Stimulated activated CD4-positive, alpha-beta T cell treated with anti-CD3 and anti-CD28 coated beads, Interleukin-4, amount 100 ng/mL, for 4 hours (primary cell): ENCODE measurements around the gene NDST4.
"Not testable (repeated sequence)": the region's sequence is repeated elsewhere in the genome, so short reads cannot be mapped to it uniquely, and the experiment has no call there.

Experiments
- DNase-seq, 2 experiments: peaks; one replicate each; pipeline ENCODE4 v3.0.0-alpha.2; 2020

NDST4 gene

DNA sequence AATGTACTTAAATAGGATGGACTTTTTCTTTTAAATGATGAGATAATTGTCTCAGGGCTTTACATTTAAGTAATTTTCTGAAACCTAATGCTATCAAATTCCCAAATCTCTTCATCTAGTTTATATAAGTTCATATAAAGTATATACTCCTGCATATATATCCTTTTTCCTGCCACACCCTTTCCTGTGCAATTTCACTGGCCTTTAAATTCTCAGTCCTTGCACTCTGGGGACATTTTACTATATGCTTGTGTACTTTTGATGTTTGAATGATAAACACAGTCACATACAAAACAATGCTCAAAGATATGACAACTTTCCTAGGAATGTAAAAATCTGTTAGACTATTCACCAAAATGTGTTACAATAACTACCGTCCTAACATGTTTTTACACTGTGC, 60.1 kb downstream of the NDST4 start:
- DNase-seq: no peak

DNA sequence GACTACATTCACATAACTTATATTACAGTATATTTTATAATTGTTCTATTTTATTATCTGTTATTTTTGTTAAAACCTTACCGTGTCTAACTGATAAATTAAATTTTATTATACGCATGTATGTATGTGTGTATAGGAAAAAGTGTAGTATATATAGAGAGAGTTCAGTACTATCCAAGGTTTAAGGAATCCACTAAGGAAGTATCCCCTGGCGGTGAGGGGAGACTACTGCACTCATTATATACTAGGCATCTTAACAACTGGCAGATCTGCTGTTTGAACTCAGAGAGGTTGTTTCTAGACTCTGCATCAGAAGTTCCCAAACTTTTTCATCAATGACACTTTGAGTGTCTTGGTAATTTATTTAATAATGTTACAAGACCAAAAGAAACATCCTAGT, 70.9 kb downstream of the NDST4 start:
- no peak for DNase-seq

DNA sequence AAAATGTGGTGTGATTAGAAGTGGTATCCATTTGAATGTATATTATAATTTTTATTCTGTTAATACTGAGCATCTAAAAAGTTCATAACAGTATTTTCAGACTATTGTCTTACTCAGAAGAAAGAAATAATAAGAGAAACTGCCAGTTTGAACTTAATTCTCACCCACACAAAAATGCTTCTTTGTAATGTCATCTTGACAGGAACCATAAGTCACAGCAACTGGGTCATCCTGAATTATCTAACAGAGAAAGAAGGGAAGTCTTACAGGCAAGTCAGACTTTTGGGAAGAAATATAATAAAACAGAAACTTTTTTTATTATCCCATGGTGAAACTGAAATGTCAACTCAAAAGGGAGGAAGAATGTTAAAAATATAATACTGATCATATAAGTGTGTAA, 83.1 kb downstream of the NDST4 start:
- no peak for DNase-seq

DNA sequence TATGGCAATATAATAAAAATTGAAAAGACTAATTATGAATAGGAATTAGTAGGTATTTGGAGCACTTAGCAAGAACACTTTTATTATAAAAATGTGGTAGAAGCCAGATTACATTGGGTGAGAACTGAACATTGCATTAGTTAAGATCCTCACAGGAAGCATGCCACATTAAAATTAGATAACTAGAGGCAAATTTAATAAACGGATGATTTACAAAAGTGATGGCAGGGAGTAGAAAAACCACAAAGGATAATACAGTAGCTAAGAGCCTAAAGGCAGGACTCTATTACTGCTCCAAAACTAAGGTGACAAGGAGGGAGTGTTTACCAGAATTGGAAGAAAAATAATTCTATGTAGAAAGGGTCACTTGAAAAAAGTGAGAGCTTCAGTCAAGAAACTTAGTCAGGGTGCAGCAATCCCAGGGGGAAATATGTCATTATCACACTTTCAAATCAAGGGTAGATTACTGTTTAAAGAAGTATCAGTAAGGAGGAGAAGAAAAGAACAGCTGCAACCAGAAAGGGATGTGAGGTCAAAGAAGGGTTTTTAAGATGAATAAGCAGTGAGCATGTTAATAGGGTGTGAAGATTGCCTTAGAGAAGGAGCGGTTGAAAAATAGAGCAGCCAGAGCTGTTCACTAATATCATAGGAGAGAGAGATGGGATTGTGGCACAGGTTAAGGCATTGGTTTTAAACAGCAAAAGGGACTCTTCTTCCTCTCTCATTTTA, 84.6 kb downstream of the NDST4 start:
- DNase-seq: no peak

DNA sequence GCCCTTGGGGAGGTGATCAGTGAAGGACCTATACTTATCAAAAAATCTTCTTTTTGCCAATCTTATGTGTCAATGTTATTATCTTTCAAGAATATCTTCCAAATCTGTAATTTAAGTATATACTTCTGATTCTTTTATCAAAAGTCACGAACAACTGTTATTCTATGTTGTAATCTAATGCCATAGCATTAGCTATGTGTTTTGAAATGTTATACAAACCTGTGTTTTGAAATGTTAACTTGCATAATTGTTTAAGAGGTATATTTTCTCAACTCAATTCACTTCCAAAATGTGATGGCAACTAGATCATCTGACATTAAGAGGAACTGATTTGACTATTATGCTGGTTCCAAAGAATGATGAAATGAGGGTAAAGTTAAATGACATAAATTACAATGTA, 113.5 kb downstream of the NDST4 start:
- no peak for DNase-seq

DNA sequence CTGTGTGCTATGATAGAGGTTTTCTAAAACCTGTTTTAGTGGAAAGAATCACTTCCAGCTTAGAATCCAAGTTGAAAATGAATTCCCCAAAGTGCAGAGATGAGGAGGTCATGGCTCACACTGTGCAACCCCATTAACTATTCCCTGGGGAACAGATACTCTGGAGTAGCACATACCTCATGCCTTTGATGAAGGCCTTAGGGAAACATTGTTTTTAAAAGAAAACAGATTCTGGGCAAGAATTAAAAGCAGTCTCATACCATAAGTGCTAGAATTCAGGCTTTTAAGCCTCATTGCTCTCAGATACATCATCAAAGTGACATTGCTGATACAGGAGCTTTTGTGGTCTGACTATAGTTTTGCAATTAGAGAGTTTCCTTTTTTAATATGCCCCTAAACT, 115.1 kb downstream of the NDST4 start:
- no peak for DNase-seq

DNA sequence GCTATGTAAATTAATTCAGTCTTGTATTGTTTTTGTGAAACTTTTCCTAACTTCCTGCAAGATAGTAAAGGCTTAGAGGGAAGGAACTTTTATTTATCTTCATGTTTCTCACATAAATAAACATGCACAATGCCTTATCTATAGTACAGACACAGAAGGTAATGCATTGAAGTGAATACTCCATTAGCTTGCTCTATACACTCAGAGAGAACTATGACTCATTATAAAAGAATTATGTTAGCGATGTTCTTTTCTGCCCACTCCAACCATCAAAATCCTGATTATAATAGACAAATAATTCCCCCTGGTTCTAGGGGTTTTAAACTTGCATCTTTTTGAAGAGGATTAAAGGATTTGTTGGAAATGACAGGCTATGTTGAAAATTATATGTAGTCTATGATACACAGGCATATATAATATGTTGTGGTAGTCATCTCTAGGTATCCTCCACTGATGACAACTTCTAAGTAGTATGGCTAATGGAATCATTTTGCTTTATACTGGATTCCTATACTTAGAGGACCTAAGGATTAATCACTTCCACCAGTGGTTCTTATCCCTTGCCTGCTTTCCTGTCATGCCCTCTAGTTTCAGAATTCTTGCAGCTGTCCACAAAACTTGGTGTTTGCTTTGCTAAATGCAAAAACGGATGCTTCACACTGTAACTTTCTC, 115.7 kb downstream of the NDST4 start:
- no peak for DNase-seq

DNA sequence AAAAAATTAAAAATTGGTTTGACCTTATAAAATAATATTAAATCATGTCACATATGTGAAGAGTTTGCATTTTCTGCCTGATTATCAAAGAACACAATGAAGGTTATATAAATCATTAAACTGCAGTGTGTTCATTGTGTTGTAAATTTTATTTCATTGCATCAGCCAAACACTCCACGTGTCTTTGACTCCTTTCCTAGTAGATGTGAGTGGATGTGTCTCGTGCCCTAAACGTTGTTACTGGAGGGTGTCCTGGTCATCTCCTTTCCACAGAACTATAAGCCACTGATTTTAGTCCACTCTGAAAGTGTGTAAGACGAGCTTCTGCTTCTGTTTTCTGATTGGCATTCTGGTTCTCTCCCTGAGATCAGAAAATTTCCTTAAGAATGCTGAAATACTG, 127.3 kb downstream of the NDST4 start:
- DNase-seq: no peak

DNA sequence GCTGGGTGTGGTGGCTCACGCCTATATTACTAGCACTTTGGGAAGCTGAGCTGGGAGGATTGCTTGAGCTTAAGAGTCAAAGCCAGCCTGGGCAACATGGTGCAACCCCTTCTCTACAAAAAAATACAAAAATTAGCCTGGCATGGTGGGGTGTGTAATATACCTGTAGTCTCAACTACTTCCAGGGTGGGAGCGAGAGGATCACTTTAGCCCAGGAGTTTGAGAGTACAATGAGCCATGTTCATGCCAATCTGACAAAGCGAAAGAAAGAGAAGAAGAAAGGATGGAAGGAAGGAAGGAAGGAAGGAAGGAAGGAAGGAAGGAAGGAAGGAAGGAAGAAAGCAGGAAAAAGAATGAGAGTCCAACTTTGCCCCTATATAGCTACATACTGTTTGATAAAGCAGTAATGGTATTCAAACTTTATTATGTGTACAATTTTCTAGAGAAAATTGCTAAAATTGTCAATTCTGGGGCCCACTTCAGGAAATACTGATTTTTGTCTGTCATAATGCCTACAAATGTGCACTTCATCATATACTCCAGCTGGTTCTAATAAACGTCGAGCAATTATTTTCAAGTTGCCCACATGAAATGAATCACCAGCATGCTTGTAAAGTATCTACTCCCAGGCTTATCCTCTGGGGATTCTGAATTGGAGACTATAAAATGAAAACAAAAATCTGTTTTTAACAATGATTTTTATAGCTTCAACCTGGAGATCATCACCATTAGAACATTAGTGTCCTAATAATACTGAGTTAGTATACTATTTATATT, 132.3 kb downstream of the NDST4 start:
- no peak for DNase-seq

DNA sequence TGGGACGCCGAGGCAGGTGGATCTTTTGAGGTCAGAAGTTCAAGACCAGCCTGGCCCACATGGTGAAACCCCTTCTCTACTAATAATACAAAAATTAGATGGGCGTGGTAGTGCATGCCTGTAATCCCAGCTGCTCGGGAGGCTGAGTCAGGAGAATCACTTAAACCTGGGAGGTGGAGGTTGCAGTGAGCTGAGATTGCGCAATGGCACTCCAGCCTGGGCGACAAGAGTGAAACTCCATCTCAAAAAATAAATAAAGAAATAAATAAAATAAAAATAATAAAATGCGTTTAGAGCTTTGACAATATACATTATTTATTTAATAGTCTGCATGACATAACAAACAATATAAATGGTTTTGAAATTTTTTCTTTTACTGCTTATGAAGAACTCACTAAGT, 133.0 kb downstream of the NDST4 start:
- DNase-seq: not testable (repeated sequence)

DNA sequence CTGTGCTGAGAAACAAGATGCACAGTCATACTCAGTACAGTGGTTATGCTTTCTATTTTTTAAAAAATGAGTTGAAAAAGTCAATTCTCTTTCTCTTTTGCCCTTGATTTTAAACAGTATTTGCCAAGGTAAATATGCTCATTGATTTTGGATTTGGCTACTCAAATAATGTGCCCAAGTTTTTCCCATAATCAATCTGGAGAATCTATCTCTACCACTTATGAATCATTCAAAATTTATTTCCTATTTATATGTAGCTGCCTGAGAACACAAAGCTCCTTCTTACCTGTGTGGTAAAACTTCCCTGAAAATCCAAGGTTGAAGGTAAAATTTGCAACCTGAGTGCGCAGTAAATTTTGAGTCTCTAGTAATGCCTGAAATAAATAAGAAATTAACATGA, 136.5 kb downstream of the NDST4 start:
- no peak for DNase-seq

DNA sequence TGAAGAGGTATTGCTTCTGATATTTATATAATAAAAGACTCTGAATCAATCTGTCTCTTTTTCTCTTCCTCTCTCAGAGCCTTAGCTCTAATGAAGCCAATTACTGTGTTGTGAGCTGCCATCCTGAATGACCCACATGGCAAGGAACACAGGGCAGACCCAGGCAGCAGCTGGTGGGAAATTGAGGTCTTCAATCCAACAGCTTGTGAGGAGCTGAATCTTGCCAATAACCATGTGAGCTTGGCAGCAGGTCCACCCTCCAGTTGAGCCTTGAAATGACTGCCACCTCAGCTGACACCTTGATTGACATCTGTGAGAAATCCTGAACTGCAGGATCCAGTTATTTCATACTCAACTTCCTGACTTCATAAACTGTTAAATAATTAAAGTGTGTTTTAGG, 149.4 kb downstream of the NDST4 start:
- no peak for DNase-seq

DNA sequence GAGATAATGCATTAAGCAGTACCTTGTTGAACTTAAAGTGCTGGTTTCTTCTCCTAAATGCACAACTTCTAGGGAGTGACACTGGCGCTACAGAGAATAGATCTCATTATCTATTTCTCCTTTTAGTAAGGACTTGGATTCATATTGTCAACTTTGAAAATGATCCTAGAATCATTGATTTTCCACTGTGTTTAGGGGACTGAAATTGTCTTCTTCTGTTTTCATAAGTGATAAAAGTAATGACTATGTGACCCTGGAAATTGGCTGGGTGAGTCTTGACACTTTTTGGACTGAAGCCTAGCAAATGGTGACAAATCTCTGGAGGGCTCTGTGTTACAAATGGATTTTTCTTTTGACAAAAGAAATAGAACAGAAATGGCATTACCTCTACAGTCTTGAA, 167.8 kb downstream of the NDST4 start:
- no peak for DNase-seq

DNA sequence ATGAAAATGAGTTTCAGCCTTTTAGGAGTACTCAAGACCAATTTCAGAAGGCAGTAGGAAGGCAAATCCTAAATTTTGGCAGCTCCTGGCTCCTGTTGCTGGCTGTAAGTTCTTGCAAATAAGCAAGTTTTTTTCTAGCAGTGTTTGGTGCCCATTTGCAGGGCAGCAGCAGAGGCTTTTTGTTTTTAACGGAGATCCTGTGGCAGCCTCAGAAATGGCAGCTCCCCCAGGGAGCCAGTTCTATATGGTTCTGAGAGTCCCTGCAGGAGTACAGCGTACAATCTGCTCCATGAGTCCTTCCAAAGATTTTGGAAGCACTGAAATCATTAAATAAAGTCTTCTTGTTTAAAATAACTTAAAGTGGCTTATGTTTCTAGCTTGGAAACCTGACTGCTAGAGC, 171.9 kb downstream of the NDST4 start:
- DNase-seq: no peak

DNA sequence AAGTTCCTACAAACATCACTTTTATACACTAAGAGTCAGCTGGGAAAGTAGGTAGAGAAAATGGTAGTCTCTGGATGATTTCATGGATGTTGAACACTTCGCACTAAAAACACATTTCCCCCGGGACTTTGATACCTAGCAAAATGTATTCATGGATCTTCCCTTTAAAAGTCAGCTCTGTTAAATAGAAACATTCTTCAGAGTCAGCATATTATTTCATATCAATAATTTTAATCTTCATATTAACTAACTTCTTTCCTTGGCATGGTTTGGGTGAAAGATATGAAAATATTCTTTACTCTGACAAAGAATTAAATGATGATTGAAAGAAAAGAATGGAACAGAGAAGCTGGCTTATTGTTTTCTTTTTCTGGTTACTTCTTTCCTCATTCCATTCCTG, 185.5 kb downstream of the NDST4 start:
- no peak for DNase-seq

DNA sequence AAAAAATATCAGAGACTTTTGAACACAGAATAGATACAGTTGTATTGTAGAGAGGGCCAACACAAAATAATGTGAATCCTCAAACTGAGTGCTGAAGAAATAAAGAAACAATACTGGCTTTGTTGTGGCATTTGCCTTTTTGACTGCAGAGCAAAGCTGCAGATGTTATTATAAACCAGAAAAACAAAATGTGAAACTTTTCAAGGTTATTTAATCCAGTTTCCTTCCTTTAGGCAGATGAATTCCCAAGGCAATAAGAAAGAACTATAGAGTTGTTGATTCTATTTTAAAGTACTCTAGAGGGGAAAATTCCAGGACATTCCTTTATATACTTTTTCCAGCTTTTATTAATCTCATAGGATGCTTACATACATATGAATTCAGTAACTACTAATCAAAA, 186.8 kb downstream of the NDST4 start:
- DNase-seq: no peak

DNA sequence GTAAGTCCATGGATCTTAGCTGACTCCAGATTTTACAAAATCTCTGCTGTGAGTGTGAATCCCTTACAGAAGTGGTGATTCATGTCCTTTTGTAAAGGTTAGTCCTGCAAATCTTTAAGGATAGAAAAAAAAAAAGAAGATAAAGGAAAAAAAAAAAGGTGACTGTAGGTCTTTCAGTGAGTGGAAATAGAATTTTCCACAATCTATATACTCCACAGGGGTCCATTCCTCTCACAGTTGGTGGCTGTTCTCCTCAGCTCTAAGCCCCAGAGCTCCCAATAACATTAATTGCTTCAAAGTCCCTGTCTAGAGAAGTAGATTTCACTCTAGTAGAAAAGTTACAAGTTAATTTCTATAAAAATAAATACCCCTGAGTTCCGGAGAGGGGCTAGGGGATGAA, 189.1 kb downstream of the NDST4 start:
- DNase-seq: no peak

DNA sequence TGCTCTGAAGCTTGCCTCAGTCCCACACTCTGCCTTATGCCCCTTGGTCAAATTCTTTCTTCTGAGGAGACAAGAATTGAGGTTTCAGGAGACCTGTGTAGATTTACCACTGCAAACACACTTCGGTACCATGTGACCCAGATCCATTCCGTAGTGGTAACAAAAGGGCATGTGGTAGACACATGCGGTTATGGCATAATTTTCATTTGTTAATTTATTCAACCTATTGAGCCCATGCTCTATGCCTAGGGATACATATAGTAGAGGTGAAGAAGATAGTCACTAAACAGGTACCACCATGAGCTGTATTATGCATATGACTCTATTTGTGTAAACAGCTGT, 190.9 kb downstream of the NDST4 start:
- no peak for DNase-seq

DNA sequence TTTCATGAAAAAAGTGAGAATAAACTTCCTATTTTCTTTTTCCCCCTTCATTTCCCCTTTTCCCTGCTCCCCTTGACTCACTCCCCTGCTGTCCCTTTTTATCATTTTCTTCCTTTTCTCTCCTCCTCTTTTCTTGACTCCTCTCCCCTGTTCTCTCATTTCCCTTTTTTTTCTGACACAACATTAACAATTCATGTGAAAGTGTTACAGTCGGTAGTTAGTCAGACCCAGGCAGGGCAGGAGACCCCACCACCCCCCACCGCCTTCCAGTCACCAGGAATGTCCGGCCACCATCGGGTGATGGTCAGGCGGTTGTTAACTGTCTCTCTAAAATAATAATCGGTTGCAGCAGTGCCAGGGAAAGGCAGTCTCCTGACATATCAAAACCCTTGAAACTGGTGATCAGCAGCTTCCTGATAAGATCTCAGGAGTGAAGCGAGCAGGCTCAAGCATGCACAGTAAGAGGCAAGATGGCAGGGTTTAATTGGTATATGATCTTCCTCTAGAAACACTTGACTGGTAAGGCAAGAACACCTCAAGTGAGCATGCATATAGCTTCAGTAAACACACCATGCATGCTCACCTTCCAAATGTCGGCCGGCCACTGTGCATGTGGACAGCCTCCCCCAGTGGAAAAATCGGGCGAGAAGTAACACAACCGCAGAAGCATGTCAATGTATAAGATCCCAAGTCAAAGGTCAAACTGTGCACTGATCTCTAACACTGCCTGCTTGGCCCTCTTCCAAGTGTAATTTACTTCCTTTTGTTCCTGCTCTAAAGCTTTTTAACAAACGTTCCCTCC, 191.4 kb downstream of the NDST4 start:
- DNase-seq: no peak

DNA sequence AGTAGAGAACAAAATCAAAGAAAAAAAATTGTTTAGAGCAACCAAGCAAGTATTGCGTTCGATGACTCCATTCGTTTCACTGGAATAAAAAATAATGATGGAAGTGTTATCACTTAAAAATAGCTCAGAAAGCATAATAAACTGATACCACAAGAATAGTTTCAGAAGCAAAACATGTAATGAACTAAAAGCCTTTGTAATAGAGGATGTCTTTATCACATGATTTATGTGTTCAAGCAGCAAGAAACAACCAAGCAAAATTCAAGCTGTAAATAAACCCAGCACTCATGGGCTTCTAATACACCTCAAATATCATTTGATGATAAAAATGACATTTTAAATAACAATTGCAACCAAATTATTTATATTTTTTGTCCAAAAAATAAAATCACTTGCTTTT, 192.2 kb downstream of the NDST4 start:
- DNase-seq: no peak

DNA sequence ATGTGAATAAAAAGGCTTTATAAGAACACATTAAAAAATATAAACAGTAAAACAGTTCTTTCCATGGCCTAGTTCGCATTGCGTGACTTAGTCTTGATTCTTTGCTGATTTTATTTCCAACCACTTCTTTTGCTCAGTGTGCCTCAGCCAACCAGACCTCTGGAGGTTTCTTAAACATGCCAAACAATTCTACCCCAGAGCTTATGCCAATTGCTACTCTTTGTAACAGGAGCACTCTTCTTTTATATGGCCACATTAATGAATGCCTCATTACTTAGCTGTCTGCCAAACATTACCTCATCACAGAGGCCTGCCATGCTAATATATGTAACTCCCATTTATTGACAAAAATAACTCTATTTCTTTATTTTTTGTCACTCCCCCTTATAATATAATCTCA, 202.3 kb downstream of the NDST4 start:
- no peak for DNase-seq

DNA sequence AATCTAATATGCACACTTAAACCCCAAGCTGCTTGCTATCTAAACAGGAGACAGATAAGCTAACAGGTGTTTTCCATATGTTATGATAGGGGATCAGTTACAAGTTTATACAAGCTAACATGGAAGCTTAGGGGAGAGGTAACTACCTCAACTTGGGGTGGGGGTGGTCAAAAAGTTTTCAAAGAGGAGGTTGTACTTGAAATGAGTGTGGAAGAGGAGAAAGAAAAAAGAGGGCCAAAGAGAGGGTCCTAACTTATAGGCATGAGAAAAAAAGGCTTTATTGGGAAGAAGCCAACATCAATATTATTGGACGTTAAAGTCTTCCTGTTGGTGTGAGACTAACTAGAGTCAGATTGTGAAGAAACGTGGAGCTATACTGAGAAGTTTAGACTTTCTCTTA, 205.9 kb downstream of the NDST4 start:
- no peak for DNase-seq

DNA sequence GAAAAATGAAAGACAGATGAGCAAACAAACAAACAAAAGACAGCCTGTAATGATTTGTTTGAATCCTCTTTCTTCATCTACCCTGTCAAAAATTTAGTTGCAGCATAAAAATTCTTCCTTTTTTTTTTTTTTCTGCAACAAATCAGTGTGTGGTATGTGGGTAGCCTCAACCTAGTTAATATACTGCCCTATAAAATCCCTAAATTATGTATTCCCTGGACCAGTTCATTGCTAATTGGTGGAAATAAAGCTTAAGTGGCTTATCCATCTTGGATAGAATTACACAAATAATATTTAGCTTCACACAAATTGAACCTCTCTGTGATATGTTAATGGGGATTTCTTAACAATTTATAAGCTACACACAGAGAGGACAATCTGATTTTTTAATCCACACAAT, 208.4 kb downstream of the NDST4 start:
- no peak for DNase-seq

DNA sequence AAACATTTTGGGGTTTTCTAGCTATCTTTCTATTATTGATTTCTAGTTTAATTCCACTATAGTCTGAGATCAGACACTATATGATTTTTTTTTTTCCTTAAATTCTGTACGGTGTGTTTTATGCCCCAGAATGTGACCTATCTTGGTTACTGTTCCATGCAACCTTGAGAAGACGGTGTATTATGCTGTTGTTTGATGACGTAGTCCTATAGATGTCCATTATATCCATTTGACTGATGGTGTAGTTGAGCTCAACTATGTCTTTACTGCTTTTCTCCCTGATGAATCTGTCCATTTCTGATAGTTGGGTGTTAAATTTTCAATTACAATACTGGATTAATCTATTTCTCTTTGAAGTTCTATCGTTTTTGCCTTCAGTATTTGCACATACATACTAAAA, 212.5 kb downstream of the NDST4 start:
- DNase-seq: no peak
